DMS 273 (cell line): ENCODE data around the gene DAPK2.
"Not testable (repeated sequence)": the region's sequence is repeated elsewhere in the genome, so short reads cannot be mapped to it uniquely, and the experiment has no call there.

Source experiments
- DNase-seq: peaks from one replicate; lab custom pipeline; 2025; ENCODE audit not compliant: unreplicated experiment; lab: John Stamatoyannopoulos, UW

DAPK2 gene

DNA sequence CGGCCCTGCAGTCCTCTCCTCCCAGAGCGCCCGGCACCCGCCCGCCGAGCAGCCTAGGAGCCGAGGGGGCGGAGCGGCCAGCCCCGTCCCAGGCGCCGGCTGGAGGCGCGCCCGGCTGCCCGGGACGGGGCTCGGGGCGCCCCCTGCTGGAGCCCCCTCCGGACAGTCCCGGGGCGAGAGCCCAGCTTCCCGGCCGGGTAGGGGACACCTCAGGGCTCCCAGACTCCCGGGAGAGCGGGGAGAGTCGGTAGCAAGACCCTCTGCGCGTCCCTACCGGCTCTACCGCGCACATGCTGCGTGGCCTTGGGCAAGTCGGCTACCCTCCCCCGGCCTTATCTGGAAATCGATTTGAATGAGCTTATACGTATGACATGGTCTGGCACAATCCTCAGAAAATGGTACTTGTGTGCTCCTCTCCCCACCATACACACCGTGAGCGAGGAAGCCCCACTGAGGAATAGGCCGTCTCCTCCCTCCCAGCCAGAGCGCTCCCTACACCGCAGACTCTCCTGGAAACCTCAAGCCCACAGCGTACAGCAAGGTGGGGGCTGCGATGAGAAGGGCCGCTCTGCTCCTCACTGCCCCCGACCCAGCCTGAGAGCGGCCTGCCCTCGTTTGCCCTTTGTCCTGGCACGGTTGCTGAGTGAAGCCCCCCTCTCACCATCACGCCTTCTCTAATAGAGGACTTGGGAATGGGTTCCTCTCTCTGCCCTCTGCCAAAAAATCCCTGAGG lies at the start of gene DAPK2:
DAPK2 (minus strand) TSS at position 65 of the 733 bp plus-strand sequence. CDS start 6,224 bp downstream, outside the sequence.
- DNase-seq: peak; percentile 85

DNA sequence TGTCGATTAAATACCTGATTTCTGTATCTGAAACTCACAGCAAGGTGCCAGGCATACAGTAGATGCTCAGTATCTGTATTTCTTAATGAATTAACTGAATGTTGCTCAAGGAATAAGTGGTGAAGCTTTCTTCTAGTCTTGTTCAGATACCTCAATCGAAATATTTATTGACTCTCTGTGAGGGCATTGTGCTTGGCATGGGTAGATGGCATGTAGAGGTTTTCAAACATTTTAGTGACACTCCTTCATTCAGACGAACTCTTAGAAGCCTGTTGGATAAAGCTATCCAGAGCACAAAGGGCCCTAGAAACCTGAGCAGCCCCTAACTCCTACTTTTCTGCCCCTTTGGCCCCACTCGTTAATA lies 49.1 kb upstream of the DAPK2 start:
- no peak for DNase-seq

DNA sequence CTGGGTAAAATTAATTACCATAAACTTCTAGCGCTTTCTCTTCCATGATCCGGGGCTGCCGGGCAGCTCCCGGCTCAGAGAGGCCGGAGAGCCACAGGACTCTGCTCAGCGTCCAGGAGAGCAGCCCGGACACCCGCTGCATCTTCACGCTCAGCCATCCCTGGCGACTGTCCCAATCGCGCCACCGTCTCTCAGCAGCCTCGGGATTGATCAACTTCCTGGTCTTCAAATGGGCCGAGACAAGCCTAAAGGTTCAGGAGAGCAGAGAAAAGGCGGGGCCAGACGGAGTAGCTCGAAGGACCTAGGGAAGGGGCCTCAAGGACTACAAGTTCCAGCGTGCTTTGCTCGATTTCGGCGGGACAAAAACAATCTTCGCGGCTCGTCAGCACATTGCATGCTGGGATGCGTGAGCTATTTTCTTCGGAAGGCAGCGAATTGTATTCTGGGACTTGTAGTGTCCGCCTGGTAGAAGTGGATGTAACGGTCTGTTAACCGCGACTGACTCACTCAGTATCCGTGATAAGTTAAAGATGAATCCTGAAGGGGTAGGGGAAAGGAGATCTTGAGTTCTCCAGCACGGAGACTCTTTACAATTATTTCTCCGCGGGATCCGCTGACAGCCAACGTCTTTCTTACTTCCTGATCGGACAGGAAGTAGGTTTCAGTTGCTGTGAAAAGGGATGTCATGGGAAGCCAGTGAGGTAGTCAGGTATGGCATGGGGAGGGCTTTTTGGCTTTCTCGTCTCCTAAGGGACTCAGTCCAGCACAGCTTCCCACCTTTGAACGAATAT lies 47.5 kb upstream of the DAPK2 start, which contains the start of gene CIAO2A:
CIAO2A (minus strand) TSS at position 212 of the 791 bp plus-strand sequence; CDS start at position 142, 70 bp downstream.
- DNase-seq: peak; percentile 98

DNA sequence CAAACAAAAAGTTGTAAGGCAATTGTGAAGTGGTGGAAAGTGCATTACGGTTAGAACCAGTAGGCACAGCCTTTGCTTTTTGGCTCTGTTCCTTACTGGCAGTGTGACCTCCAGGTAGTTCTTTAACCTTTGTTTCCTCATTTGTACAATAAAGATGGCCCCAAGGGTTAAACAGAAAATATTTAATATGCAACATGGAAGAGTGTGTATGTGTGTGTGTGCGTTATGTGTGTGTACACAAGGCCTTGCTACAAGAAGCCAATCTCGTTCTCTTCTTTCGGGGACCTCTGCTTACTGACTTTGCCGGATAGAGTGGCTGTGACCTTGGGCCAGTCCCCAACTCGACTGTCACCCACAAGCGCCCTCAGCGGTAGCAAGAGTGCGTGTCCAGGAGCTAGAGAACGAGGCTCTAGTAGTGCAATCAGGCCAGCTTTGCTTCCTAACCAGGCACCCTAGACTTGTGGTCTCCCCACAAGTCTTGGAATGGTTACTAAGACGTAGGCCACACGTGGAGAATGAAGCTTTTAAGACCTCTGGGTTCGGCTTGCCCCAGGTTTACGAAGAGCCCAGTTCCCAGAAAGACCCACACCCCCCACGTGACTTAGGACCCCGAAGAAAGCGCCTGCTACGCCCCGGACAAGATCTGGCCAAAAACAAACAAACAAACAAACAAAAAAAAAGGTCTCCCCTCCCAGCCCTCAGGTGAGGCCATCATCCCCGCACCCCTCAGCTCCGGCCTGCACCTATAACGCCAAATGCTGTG lies 46.8 kb upstream of the DAPK2 start:
- DNase-seq: peak; percentile 63

DNA sequence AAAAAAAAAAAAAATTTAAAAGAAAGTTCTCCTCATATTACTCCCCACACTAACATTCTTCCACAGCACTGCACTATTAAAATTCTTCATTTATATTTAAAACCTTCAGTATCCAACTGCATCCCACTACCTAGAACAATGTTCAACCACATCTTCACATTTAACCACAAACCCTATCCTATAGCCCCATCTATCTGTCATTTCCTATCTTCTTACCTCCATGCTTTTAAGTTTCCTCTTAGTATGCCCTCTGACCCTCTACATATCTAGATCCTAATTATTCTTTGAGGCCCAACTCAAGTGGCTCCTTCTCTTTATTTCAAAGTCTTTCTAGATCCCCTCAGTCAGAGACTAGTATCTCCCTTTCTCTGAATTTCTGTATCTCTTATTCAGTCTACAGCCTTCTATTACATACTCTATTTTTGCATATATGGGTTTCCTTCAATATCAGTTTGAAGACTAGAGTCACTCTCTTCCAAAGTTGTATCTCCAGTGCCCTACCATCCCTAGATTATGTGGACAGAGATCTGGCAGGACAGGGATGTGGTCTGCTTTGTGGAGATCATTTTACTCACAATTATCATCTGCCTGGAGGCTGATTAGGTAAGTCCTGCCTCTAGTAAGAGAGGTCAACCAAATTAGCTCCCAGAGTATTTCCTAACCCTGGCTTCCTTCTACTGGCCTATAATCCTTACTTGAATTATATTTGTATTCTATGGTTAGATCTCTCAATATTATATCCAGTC lies 46.0 kb upstream of the DAPK2 start:
- peak; percentile 15 for DNase-seq

DNA sequence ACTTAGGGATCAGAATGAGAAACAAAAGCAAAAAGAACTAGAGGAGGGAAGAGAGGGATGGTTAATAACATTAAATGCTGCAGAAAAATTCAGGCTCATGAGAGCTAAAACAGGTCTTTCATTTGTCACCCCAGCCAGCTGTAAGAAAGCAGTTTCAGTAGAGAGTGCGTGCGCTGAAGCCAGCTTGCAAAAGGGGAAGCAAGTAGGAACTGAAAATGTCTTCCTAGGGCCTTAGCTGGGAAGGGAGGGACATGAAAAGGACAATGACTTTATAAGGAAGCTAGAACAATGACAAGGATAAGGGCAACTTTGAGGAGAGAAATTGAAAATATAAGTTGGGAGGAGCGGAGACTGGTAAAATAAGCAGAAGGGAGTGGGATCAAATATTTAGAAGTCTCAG lies 44.2 kb upstream of the DAPK2 start:
- DNase-seq: no peak

DNA sequence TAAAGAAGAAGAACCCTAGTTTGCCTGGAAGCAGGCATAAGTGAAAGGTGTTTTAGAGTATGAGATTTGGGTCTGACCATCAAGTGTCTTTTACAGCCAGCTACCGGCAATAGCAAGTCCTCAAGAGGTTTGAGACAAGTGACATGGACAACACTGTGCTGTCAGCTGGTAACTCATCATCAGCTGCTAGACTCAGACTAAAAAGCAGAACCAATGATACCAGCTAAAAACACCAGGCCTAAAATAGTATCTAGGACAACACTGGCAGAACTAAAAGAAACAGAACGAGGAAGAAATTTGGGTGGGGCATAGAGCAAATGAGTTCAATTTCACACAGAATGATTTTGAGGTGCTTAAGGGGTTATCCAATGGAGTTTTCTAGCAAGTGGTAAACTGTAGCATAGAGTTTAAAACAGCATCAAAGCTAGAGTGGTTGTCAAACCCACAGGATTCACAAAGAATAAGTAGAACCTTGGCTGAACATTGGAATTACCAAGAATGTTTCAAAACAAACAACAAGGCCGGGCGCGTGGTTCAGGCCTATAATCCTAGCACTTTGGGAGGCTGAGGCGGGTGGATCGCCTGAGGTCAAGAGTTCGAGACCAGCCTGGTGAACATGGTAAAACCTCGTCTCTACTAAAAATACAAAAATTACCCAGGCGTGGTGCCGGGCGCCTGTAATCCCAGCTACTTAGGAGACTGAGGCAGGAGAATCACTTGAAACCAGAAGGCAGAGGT lies 43.4 kb upstream of the DAPK2 start:
- DNase-seq: no peak

DNA sequence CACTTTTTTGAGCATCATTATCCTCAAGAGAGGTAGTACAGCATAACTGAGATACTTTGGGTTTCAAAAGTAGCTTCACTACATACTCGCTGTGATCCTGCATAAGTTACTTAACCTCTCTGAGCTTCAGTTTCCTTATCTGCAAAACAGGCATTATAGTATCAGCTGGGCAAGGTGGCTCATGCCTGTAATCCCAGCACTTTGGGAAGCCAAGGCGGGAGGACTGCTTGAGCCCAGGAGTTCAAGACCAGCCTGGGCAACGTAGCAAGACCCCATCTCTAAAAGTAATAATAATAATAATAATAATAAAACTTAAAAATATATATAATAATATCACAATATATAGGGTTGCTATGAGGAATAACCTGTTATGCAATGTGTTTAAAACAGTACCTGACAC lies 36.5 kb upstream of the DAPK2 start:
- no peak for DNase-seq

DNA sequence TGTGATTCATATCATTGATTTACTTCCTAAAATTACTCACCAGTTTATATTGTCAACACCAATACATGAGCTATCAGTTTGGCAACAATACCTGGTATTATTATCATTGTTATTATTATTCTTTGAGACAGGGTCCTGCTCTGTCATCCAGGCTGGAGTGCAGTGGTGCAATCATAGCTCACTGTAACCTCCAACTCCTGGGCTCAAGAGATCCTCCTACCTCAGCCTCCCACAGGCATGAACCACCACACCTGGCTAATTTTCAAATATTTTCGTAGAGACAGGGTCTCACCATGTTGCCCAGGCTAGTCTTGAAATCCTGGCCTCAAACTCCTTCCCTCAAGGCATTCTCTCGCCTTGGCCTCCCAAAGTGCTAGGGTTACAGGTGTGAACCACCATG lies 27.2 kb upstream of the DAPK2 start:
- not testable (repeated sequence) for DNase-seq

DNA sequence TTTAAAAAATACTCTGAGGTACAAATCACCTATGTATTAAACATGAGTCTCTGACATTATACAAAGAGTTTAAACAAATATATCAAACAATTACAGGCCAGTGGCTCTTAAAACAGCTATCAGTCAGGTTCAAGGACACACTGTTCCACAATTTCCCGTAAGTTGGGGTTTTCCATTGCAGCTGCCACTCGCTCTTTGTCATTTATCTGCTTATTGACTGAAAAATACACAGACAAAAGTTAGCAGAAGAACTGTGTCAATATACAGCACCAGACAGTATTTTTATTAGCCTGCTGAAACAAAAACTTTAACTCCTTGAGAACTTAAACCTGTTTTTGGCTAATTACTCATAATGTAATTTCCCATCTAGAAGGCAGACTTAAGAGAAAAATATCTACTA lies 26.5 kb upstream of the DAPK2 start:
- DNase-seq: no peak

DNA sequence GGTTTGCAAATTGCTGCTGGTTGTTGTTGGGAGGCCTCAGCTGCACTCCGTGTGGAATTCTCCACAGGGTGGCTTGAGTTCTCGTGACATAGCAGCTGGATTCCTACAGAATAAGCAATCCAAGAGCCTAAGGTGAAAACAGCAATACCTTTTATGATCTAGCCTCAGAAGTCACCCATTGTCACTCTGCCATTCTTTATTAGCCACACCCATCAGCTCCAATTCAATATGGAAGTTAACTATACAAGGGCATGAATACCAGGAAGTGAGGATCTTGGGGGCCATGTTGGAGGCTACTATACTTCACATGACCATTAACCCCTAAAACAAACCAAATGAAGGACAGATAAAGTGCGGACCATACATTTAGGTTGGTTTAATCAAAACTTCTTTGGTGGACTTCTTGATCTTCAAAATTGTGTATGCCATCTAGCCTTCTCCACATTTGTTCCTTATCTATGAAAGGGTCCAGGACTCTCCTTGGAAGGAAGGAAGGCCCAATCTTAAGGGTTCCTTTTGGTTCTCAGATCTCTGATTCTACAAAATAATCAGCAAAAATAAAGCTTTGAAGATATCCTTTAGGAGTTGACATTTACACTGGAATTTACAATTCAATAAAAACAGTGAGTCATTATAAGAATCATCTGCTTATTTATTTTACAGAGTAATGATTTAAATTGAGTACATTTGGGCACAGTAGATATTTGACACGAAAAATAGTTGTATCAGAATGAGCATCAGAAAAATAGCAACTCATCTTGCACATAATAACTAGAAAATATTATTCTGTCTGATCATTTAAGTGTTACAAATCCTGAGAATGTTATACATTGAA lies 25.9 kb upstream of the DAPK2 start:
- DNase-seq: no peak

DNA sequence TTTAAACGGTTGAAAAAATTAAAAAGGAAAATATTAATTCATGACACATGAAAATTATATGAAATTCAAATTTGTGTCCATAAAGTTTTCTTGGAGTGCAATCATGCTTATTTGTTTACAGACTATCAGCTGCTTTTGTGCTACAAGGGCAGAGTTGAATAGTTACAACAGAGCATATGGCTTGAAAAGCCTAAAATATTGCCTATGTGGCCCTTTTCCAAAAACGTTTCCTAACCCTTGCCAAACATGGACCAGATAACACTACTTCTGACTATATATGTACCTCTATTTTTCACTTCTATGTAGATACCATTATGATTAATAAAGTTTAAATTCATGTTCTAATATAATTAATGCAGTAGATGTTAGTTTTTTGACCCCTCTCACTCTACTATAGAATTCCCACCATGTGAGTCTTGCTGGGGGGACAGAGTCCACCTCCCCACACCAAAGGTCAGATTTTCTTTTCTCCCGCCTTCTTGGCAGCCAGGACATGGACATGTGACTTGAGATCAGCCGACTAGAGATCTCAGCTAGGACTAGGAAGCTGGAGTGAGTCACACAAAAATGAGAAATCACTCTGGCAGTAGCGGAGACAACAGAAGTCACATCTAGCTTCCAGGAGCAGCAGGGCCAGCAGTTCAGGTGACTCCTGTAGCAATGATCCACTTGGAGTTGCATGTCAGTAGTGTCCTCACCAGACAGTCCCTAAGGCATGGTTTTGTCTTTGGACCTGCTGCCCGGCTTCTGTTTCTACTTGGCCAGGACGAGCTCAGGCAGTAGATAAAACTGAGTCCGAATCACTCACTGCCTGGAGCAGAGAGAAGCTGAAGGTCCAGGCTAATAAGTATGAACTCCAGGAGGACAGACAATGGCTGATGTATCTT lies 24.9 kb upstream of the DAPK2 start:
- peak; percentile 18 for DNase-seq

DNA sequence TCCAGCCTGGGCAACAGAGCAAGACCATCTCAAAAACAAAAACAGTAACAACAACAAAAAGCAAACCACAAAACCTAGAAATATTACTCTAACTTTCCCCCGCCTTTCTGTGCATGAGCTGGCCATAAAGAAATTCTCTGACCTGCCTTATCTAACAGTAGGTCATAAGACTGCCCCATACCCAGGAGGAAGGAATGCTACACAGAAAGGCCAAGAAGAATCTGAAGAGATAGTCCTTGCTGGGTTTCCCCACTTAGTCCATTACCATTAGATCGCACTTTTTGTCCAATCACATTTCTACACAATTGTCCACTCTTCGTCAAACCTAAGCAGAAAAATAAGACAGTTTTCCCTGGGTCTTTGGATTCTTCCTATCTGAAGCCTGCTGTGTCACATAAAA lies 23.8 kb upstream of the DAPK2 start:
- no peak for DNase-seq

DNA sequence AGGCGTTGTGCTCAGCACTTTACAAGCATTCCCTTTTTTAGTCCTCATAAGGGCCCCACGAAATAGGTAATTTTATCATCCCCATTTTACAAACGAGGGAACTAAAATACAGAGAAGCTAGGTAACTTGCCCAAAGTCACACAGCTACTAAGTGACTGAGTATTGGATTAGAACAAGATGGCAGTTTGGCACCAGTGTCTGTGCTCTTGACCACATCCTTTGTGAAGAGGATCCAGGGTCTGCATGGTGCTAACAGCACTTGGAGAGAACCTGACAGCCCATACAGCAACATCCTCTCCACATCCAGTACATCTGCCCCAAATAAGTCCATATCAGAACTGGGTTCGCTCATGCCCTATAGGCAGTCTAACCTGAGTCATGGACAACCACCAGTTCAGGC lies 21.8 kb upstream of the DAPK2 start:
- no peak for DNase-seq

DNA sequence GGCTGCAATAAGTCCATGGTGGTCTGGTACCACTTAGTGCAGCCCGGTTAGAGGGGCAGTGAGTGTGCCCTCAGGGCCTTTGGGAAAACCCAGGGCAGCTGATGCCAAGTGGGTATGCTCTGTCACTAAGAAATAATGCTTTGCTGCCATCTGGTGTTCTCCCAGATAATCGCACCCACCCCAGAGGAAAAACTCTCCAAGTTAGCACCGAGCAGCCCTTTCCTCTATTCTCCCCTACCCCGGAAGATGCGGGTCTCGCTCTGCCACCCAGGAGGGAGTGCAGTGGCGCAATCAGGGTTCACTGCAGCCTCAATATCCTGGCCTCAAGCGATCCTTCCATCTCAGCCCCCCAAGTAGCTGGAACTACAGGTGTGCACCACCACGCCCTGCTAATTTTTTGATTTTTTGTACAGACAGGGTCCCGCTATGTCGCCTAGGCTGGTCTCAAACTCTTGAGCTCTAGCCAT lies 21.3 kb upstream of the DAPK2 start:
- peak; percentile 81 for DNase-seq

DNA sequence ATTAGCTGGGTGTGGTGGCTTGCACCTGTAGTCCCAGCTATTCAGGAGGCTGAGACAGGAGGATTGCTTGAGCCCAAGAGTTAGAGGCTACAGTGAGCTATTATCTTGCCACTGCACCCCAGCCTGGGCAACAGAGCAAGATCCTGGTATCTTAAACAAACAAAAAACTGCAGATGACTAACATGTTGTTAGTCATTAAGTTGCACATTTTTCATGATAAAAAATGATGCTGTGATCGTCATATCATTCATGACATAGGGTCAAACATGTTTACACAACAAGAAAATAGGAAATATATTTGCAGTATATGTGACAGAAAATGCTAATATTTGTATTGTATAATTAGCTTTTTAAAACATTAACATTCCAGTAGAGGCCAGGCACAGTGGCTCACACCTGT lies 20.2 kb upstream of the DAPK2 start:
- DNase-seq: no peak

DNA sequence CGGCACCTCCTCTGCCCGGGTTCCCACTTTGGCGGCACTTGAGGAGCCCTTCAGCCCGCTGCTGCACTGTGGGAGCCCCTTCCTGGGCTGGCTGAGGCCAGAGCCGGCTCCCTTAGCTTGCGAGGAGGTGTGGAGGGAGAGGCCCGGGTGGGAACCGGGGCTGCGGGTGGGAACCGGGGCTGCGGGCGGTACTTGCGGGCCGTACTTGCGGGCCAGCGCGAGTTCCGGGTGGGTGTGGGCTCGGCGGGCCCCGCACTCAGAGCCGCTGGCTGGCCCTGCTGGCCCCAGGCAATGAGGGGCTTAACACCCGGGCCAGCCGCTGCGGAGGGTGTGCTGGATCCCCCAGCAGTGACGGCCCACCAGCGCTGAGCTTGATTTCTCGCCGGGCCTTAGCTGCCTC lies 14.4 kb upstream of the DAPK2 start:
- DNase-seq: no peak

DNA sequence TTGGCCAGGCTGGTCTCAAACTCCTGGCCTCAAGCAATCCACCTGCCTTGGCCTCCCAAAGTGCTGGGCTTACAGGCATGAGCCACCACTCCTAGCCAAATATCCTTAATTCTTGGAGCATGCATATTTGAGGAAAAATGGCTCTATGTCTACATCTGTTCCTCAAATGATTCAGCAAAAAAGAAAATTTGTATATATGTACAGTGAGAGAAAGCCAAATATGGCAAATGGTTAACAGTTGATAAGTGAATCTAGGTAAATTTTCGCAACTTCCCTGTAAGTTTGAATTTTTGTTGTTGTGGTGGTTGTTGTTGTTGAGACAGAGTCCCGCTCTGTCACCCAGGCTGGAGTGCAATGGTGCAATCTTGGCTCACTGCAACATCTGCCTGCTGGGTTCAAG lies 12.8 kb upstream of the DAPK2 start:
- not testable (repeated sequence) for DNase-seq
